ENCODE results near the gene SAE1. TPM values are rescaled to one million over a fixed set of nuclear protein-coding genes. Genes with fewer than 3 reads are reported as not detected.

The SAE1 gene
- total RNA-seq, 1 donor from 2014 or later = 305 TPM

- Mint-ChIP-seq H3K27me3 (ENCODE audit: insufficient read depth, low read depth) (peaks cover 14% of the 10 kb centered on the region), H3K4me3 (peak overlapping the region; percentile 100), H3K27ac (no peak overlapping the region), H3K9me3 (peaks cover 5% of the 10 kb centered on the region), H3K4me1 (peaks cover 31% of the 10 kb centered on the region), H3K36me3 (peaks cover 31% of the 10 kb centered on the region)
- peak overlapping the region; percentile 88 for H3K9ac ChIP-seq
- peaks cover 66% of the 10 kb centered on the region for H3K79me2 ChIP-seq (ENCODE audit: low read depth)
- no peaks in the 10 kb centered on the region for H3K9me3 ChIP-seq (ENCODE audit: low read depth)
- H3K4me1 ChIP-seq = peaks cover 27% of the 10 kb centered on the region
- no peak overlapping the region for H3K27ac ChIP-seq
- DNase-seq (ENCODE audit: low spot score) = no peak
- no peaks in the 10 kb centered on the region for H3K27me3 ChIP-seq
- TF ChIP-seq CTCF (IDR thresholded peaks at IDR 0.05) (no peak), EZH2phosphoT487 (IDR thresholded peaks at IDR 0.05) (no peak), EZH2 (IDR thresholded peaks at IDR 0.05) (no peak)
- peak overlapping the region; percentile 82 for H3K4me3 ChIP-seq
- H3K36me3 ChIP-seq = no peaks in the 10 kb centered on the region
- H3K4me2 ChIP-seq = peak overlapping the region; percentile 96
- no peak overlapping the region for H2AFZ ChIP-seq (replicated peaks)
- H4K20me1 ChIP-seq (ENCODE audit: low read depth) = peaks cover 57% of the 10 kb centered on the region
- H3F3A ChIP-seq (ENCODE audit: low read depth) = peaks cover 10% of the 10 kb centered on the region
Observed at GRCh38 chr19:47132194-47132852, 1.7 kb downstream of the SAE1 start.

- no peaks in the 10 kb centered on the region for H3K36me3 ChIP-seq
- H3K4me1 ChIP-seq = peaks cover 27% of the 10 kb centered on the region
- no peaks in the 10 kb centered on the region for H3K9me3 ChIP-seq (ENCODE audit: low read depth)
- no peak for TF ChIP-seq EZH2 (IDR thresholded peaks at IDR 0.05)
- TF ChIP-seq CTCF (IDR thresholded peaks at IDR 0.05) = no peak
- TF ChIP-seq EZH2phosphoT487 (IDR thresholded peaks at IDR 0.05) = no peak
- Mint-ChIP-seq H3K36me3 (peaks cover 31% of the 10 kb centered on the region), H3K4me1 (peaks cover 31% of the 10 kb centered on the region), H3K27ac (peak overlapping the region; percentile 59), H3K9me3 (peaks cover 5% of the 10 kb centered on the region), H3K27me3 (ENCODE audit: insufficient read depth, low read depth) (peaks cover 14% of the 10 kb centered on the region), H3K4me3 (peak overlapping the region; percentile 100)
- peaks cover 73% of the 10 kb centered on the region for H3K79me2 ChIP-seq (ENCODE audit: low read depth)
- H2AFZ ChIP-seq (replicated peaks) = no peak overlapping the region
- H3K4me2 ChIP-seq = peak overlapping the region; percentile 96
- DNase-seq (ENCODE audit: low spot score) = no peak
- no peak overlapping the region for H3K9ac ChIP-seq
- H3K4me3 ChIP-seq = no peak overlapping the region
- H4K20me1 ChIP-seq (ENCODE audit: low read depth) = peaks cover 64% of the 10 kb centered on the region
- no peaks in the 10 kb centered on the region for H3K27me3 ChIP-seq
- peaks cover 10% of the 10 kb centered on the region for H3F3A ChIP-seq (ENCODE audit: low read depth)
- H3K27ac ChIP-seq = no peak overlapping the region
Observed at GRCh38 chr19:47133021-47133471, 2.4 kb downstream of the SAE1 start.

- no peaks in the 10 kb centered on the region for H3K27me3 ChIP-seq
- no peak for TF ChIP-seq EZH2 (IDR thresholded peaks at IDR 0.05)
- TF ChIP-seq CTCF (IDR thresholded peaks at IDR 0.05) = no peak
- TF ChIP-seq EZH2phosphoT487 (IDR thresholded peaks at IDR 0.05) = no peak
- DNase-seq (ENCODE audit: low spot score) = no peak
- H3K4me2 ChIP-seq = peak overlapping the region; percentile 50
- Mint-ChIP-seq H3K4me1 (peaks cover 31% of the 10 kb centered on the region), H3K27ac (peak overlapping the region; percentile 9), H3K36me3 (peaks cover 42% of the 10 kb centered on the region), H3K27me3 (ENCODE audit: insufficient read depth, low read depth) (peaks cover 14% of the 10 kb centered on the region), H3K4me3 (peak overlapping the region; percentile 44), H3K9me3 (peaks cover 5% of the 10 kb centered on the region)
- H3K9ac ChIP-seq = peak overlapping the region; percentile 29
- H3K9me3 ChIP-seq (ENCODE audit: low read depth) = no peaks in the 10 kb centered on the region
- peaks cover 10% of the 10 kb centered on the region for H3F3A ChIP-seq (ENCODE audit: low read depth)
- peaks cover 78% of the 10 kb centered on the region for H4K20me1 ChIP-seq (ENCODE audit: low read depth)
- H3K36me3 ChIP-seq = no peaks in the 10 kb centered on the region
- H3K79me2 ChIP-seq (ENCODE audit: low read depth) = peaks cover 88% of the 10 kb centered on the region
- H3K4me1 ChIP-seq = peaks cover 27% of the 10 kb centered on the region
- peak overlapping the region; percentile 10 for H3K4me3 ChIP-seq
- H2AFZ ChIP-seq (replicated peaks) = no peak overlapping the region
- H3K27ac ChIP-seq = no peak overlapping the region
Observed at GRCh38 chr19:47134545-47134944, 3.9 kb downstream of the SAE1 start.
